ENCODE measurements around the gene CDK8.

The CDK8 gene

DNA sequence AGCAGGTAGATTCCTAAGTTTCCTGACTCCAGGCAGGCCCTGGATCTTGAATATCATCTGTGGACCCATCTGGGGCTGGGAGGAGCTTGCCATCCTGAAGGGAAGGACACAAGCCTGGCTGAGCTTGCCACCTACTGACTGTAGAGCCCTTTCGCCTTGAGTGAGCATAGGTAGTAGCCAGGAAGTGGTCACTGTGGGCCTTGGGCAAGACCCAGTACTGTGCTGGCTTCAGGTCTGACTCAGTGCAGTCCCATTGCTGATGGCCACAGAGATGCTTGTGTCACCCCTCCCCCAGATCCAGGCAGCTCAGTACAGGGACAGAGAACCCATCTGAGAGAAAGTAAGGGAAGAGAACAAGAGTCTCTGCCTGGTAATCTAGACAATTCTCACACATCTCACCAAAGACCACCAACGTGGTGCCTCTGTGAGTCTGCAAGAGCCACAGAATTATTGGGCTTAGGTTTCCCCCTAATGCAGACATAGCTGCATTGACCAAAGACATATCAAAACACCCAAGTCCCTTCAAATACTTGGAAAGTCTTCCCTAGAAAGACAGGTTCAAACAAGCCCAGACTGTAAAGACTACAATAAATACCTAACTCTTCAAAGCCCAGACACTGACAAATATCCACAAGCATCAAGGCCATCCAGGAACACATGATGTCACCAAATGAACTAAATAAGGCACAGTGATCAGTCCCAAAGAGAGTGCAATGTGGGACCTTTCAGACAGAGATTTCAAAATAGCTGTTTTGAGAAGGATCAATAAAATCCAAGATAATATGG is 195.3 kb downstream of the CDK8 start:
- peak in 1 of 2 experiments; percentile 16 for DNase-seq (ENCODE audit: low read depth in 1 of 2, low spot score in 1 of 2)
- no peak for TF ChIP-seq JUND (IDR thresholded peaks at IDR 0.05; ENCODE audit: low read depth)
- in situ Hi-C loops (cut with HindIII; ENCODE audit: low pct_unique_long_range_greater_than_20kb, low sequenced_read_pairs) = no loop called here

All from T47D (cell line).